Measurements from ENCODE around the gene PDE3B. TPM values are rescaled to one million over a fixed set of nuclear protein-coding genes. Genes with fewer than 3 reads are reported as not detected.

The PDE3B gene
- total and polyA plus RNA-seq, 7 donors, result 0.11 to 0.59 (median 0.30) TPM

DNA sequence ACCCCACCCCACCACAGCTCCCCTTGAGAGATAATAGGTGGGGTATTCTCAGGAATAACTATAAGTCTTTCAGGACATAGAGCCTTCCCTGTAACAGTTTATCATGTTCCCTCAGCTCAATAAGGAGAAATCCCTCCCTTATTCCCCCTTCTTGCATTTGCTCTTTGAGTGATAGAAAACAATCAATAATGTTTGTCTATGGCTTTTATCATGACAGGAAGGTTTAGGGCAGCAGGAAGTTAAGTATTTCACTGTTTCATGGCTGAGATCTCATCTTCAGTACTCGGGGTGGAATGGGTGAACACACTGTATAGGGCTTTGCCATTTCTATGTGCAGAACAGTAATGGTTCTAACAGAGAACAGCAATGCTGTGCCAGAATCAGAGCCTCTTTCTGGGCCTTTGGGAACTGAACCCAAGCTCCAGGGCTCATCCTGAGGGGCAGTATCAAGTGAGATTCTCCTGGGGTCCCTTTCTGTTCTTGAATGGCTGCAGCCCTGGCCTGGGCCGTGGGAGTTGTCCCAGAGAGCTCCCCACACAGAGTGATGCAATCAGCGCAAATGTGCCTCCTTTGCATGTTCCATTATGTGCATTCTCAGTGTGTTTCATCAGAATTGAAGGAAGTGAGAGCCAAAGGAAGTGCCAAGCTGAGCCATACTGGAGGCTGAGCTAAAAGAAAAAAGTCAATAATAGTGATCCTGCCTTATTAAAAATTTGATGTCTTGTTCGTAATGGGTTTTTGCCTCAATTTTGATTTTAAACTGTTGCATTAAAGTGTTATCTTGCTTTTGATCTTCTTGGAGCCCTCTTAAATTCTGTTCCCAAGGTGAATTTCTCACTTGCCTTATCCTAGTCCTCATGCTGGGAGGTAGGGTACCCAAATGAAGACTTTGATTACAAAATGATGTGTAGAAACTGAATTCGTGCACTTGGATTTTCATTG, 251.3 kb downstream of the PDE3B start:
- intact Hi-C loops (cut with DNase I), result loop anchor here (5.0 kb wide), 1 partner anchor 373 kb away; the partner anchor contains the start of gene PSMA1 (in 2 of the 2)
- no peaks in the 10 kb centered on the region for H3K36me3 ChIP-seq (ENCODE audit: insufficient read depth in 1 of 2, low read depth in 1 of 2)
- no peak overlapping the region for H3K4me3 ChIP-seq
- DNase-seq, result peak; percentile 29 to 50
- no peaks in the 10 kb centered on the region for H3K27me3 ChIP-seq (ENCODE audit: insufficient read depth in 3 of 3, low read length in 2 of 3)
- H3K9me3 ChIP-seq, result no peaks in the 10 kb centered on the region
- TF ChIP-seq CTCF (IDR thresholded peaks at IDR 0.05), result no peak
- H3K4me1 ChIP-seq, result no peaks in the 10 kb centered on the region
- H3K27ac ChIP-seq, result no peak overlapping the region
- 57 to 65% (median 61%) methylated on average over 5 of the region's 5 CpGs for WGBS, 3 donors
- no peak for ATAC-seq

GRCh38 chr11:14898355-14898754, 254.8 kb downstream of the PDE3B start:
- 80 to 95% (median 92%) methylated on average over 3 of the region's 3 CpGs for WGBS, 3 donors
- H3K4me1 ChIP-seq, result no peaks in the 10 kb centered on the region
- no peaks in the 10 kb centered on the region for H3K36me3 ChIP-seq (ENCODE audit: insufficient read depth in 1 of 2, low read depth in 1 of 2)
- H3K27me3 ChIP-seq (ENCODE audit: insufficient read depth in 3 of 3, low read length in 2 of 3), result peaks cover 0 to 7% (median 0%) of the 10 kb centered on the region in 3 donors
- no peak for ATAC-seq
- no peak overlapping the region for H3K27ac ChIP-seq
- intact Hi-C loops (cut with DNase I), result no loop called here
- H3K4me3 ChIP-seq, result no peak overlapping the region
- no peak for TF ChIP-seq CTCF (IDR thresholded peaks at IDR 0.05)
- no peaks in the 10 kb centered on the region for H3K9me3 ChIP-seq
- DNase-seq, result no peak

DNA sequence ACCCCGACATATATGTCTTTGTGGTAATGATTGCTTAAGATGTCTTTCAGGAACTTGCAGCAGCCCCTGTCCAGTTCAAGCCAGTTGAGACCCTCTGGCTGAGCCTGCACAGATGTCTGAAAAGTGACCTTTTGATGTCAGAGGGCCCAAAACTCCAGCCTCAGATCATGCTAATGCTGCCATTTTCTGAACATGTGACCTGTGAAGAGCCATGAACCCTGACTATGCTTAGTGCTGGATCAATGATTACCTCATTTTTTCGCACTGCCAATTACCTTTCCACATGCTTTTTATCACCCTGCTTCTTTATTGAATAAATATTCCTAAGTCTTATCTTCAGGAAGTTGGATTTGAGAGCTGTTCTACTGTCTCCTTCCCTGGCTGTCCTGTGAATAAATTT, 255.3 kb downstream of the PDE3B start:
- Histone ChIP-seq H3K27me3 (ENCODE audit: insufficient read depth in 3 of 3, low read length in 2 of 3) (peaks cover 0 to 7% (median 0%) of the 10 kb centered on the region in 3 donors), H3K36me3 (ENCODE audit: insufficient read depth in 1 of 2, low read depth in 1 of 2) (no peaks in the 10 kb centered on the region), H3K9me3 (no peaks in the 10 kb centered on the region), H3K4me1 (no peaks in the 10 kb centered on the region), H3K4me3 (no peak overlapping the region), H3K27ac (no peak overlapping the region)
- WGBS, 3 donors, result 84 to 87% (median 86%) methylated on average over 2 of the region's 2 CpGs
- no peak for TF ChIP-seq CTCF (IDR thresholded peaks at IDR 0.05)
- ATAC-seq (no peak), DNase-seq (no peak)
- intact Hi-C loops (cut with DNase I), result no loop called here

- intact Hi-C loops (cut with DNase I), result loop anchor here in 1 of 2 donors (10.0 kb wide), 1 partner anchor 302 kb away; no protein-coding TSS in a partner anchor
- no peaks in the 10 kb centered on the region for H3K9me3 ChIP-seq
- no peaks in the 10 kb centered on the region for H3K4me1 ChIP-seq
- no peak overlapping the region for H3K4me3 ChIP-seq
- peaks cover 0 to 7% (median 0%) of the 10 kb centered on the region in 3 donors for H3K27me3 ChIP-seq (ENCODE audit: insufficient read depth in 3 of 3, low read length in 2 of 3)
- WGBS, 3 donors, result 21 to 33% (median 26%) methylated on average over 1 of the region's 1 CpG
- no peaks in the 10 kb centered on the region for H3K36me3 ChIP-seq (ENCODE audit: insufficient read depth in 1 of 2, low read depth in 1 of 2)
- ATAC-seq, result no peak
- TF ChIP-seq CTCF (IDR thresholded peaks at IDR 0.05), result no peak
- no peak overlapping the region for H3K27ac ChIP-seq
- no peak for DNase-seq
Observed at GRCh38 chr11:14902650-14903350, 259.2 kb downstream of the PDE3B start.

Measured in psoas muscle (tissue), 8 donors.